DND-41 (cell line): ENCODE results near the gene AP5B1.

Experiments used
- ATAC-seq: fragments of 200-7000 bp; cut with Tn5 transposase; 3 replicates; pipeline ENCODE4 v1.9.1; 2021; ENCODE audit warnings: low read depth; ENCODE audit not compliant: insufficient read depth
- DNase-seq: peaks from one replicate; pipeline ENCODE4 v3.0.0-alpha.2; 2020
- H2AFZ ChIP-seq: 2 replicates; pipeline ENCODE4 v1.6.0; 2012; ENCODE audit warnings: low read depth, low read length
- H3K27ac ChIP-seq: 2 replicates; pipeline ENCODE4 v1.5.1; 2012; ENCODE audit warnings: low read length, inconsistent platforms
- H3K27me3 ChIP-seq: fragments of 200-600 bp; sonication (generic); 2 replicates; pipeline ENCODE4 v1.6.0; 2012; ENCODE audit warnings: low read length, mild to moderate bottlenecking, inconsistent platforms; ENCODE audit not compliant: insufficient read depth, poor library complexity
- H3K36me3 ChIP-seq: 2 replicates; pipeline ENCODE4 v1.5.1; 2012; ENCODE audit warnings: low read length, inconsistent platforms; ENCODE audit not compliant: insufficient read depth
- H3K4me1 ChIP-seq: 2 replicates; pipeline ENCODE4 v1.5.1; 2012; ENCODE audit warnings: mild to moderate bottlenecking, low read length; ENCODE audit not compliant: insufficient read depth
- H3K4me2 ChIP-seq: 2 replicates; pipeline ENCODE4 v1.6.0; 2012; ENCODE audit warnings: mild to moderate bottlenecking, moderate library complexity, low read length, inconsistent platforms; ENCODE audit not compliant: insufficient read depth
- H3K4me3 ChIP-seq, 2 experiments: fragments of 200-600 bp in 1 of 2; shearing (Covaris generic) in 1 of 2; 2 replicates each; pipeline ENCODE4 v1.5.1; 2012 to 2016; ENCODE audit warnings: inconsistent platforms in 2 of 2, low read length in 2 of 2, mild to moderate bottlenecking in 2 of 2, low read depth in 1 of 2, moderate library complexity in 1 of 2
- H3K79me2 ChIP-seq: 2 replicates; pipeline ENCODE4 v1.6.0; 2012; ENCODE audit warnings: low read length, inconsistent platforms; ENCODE audit not compliant: insufficient read depth
- H3K9ac ChIP-seq: 2 replicates; pipeline ENCODE4 v1.6.0; 2012; ENCODE audit warnings: low read depth, mild to moderate bottlenecking, inconsistent platforms, low read length, moderate library complexity
- H3K9me3 ChIP-seq: 2 replicates; pipeline ENCODE4 v1.5.1; 2012; ENCODE audit warnings: low read length, moderate library complexity, mild to moderate bottlenecking, inconsistent platforms; ENCODE audit not compliant: insufficient read depth, severe bottlenecking
- H4K20me1 ChIP-seq: 2 replicates; pipeline ENCODE4 v1.6.0; 2012; ENCODE audit warnings: low read length; ENCODE audit not compliant: insufficient read depth
- EZH2 ChIP-seq: IDR thresholded peaks from 3 replicates; pipeline ENCODE4 v1.6.1; 2012; ENCODE audit warnings: borderline replicate concordance, low read depth, mild to moderate bottlenecking, moderate library complexity, low read length, inconsistent platforms; ENCODE audit not compliant: severe bottlenecking
- TF ChIP-seq, protein P1 (sequence below): IDR thresholded peaks from 2 replicates; pipeline ENCODE4 v1.5.1; 2012; ENCODE audit warnings: borderline replicate concordance, low read length, moderate library complexity, mild to moderate bottlenecking; ENCODE audit not compliant: poor library complexity, severe bottlenecking; ENCODE audit errors: extremely low read depth

The AP5B1 gene

DNA sequence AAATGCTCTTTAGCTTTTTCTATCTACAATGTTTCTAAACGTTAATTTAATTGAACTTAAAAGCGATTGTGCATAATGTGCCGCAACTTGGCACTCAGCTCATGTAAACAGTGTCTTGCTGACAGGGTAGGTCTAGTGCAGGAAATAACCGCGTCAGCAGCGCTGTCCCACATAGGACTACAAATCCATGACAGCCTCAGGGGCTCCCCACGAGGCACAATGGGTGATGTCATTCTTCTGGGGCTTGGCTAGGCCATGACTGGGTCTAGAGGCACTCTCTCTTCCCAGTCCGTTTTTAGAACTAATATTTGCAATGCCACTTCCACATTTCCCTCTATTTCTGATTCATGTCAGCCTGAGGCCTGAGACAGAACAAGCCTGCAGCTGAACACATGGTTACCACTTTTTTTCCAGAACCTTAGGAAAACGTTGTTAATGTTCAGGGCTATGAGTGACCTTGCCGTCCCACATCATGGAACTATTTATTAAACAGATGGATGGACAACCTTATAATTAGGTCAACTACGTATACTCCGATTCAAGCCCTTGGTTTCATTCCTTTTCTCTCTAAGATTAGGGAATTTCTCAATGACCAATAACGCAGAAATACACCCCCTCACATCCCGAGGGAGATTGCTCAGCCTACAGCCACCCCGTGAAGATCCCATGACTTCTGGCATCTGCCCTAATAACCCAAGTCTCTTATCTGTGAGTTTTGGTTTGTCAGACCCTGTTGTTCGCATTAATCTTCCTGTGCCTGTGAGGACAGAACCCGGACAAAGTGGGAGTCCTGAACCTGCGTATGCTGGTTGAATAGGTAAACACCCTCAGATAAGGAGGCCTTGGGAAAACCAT is 33.6 kb upstream of the AP5B1 start:
- DNase-seq (no peak), ATAC-seq (no peak)
- no peak overlapping the region for H3K27ac ChIP-seq
- no peak overlapping the region for H3K4me2 ChIP-seq
- peaks cover 10% of the 10 kb centered on the region; the same call in 1 of the 2 replicates for H3K79me2 ChIP-seq
- TF ChIP-seq, protein P1, sequence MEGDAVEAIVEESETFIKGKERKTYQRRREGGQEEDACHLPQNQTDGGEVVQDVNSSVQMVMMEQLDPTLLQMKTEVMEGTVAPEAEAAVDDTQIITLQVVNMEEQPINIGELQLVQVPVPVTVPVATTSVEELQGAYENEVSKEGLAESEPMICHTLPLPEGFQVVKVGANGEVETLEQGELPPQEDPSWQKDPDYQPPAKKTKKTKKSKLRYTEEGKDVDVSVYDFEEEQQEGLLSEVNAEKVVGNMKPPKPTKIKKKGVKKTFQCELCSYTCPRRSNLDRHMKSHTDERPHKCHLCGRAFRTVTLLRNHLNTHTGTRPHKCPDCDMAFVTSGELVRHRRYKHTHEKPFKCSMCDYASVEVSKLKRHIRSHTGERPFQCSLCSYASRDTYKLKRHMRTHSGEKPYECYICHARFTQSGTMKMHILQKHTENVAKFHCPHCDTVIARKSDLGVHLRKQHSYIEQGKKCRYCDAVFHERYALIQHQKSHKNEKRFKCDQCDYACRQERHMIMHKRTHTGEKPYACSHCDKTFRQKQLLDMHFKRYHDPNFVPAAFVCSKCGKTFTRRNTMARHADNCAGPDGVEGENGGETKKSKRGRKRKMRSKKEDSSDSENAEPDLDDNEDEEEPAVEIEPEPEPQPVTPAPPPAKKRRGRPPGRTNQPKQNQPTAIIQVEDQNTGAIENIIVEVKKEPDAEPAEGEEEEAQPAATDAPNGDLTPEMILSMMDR = no peak
- TF ChIP-seq EZH2 = no peak
- peaks cover 19% of the 10 kb centered on the region for H3K4me1 ChIP-seq
- no peak overlapping the region for H3K9ac ChIP-seq
- H3K36me3 ChIP-seq = no peaks in the 10 kb centered on the region
- H2AFZ ChIP-seq = no peak overlapping the region
- H3K4me3 ChIP-seq = no peak overlapping the region
- no peaks in the 10 kb centered on the region for H3K27me3 ChIP-seq
- H4K20me1 ChIP-seq = 0 out of 2 replicates have a peak, but pooled peaks cover 3% of the 10 kb centered on the region
- no peaks in the 10 kb centered on the region for H3K9me3 ChIP-seq

DNA sequence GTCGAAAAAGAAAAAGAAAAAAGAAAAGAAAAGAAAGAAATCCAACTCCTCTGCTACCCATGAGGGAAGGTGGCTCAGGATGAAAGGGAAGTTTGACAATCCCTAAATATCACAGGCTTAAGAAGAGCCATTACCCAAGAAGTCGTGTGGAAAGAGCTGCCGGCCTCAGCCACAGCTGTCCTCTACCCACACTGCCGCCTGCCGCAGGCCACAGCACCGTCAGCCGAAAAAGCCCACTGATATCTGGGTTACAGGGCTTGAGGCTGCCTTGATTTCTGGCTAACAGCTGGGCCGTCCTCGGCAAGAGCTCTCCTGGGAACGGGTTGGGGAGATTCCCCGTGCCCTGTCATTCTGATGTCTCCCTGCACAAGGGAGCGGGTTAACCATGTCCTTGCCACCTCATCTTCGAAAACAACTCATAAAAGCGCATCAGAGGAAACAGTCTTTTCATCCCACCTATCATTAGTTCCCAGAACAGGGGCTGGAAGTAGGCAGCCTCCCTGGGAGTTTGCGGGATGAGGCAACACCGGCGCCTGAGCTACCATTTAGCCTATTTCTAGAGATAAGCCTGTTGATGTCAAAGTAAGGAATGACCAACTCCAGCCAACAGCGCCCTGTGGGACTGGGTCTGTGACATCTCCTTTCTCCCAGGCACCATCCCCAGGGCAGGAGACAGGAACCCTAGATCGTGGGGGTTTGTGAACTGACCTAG is 31.1 kb upstream of the AP5B1 start:
- H3K4me2 ChIP-seq = no peak overlapping the region
- no peak overlapping the region for H3K27ac ChIP-seq
- no peaks in the 10 kb centered on the region for H3K36me3 ChIP-seq
- DNase-seq (no peak), ATAC-seq (no peak)
- H3K79me2 ChIP-seq = 0 out of 2 replicates have a peak, but pooled peaks cover 2% of the 10 kb centered on the region
- H3K9ac ChIP-seq = no peak overlapping the region
- no peak for TF ChIP-seq EZH2
- TF ChIP-seq, protein P1 = no peak
- H4K20me1 ChIP-seq = 0 out of 2 replicates have a peak, but pooled peaks cover 3% of the 10 kb centered on the region
- no peaks in the 10 kb centered on the region for H3K9me3 ChIP-seq
- no peaks in the 10 kb centered on the region for H3K27me3 ChIP-seq
- no peak overlapping the region for H3K4me3 ChIP-seq
- H2AFZ ChIP-seq = no peak overlapping the region
- peaks cover 7% of the 10 kb centered on the region for H3K4me1 ChIP-seq

DNA sequence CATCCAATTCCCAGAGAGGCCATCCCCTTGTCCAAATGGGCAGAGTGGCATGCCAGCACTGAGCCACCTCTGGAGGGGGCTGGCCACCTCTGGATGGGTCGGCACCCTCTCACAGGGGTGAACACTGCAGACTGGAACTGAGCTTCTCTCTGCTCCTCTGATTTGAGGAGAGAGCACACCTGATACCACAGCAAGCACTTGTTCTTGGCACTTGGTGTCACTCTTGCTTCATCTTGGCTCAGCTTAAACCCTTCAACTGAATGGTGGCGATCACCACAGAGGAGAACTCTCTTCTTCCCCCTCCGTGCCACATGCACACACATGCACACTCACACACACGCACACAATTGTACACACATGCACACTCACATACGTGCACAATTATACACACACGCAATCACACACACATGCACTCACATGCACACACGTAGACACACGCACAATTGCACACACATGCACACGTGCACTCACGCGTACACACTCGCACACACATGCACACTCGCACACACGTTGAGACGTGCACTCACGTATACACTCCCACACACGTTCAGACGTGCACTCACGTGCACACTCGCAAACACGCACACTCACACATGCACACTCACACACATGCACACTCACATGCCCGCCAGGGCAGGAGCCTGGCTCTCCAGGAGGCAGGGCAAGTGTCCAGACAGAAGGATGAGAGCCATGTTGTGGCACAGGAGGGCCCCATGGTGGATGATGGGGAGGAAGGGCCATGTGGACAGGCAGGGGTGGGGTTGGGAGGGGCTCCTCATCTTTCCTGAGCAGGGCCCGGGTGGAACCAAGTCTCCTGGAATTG is 29.5 kb upstream of the AP5B1 start:
- no peaks in the 10 kb centered on the region for H3K79me2 ChIP-seq
- no peak overlapping the region for H3K4me2 ChIP-seq
- DNase-seq (no peak), ATAC-seq (0 out of 3 replicates have a peak, but pooled peaks have one; percentile 42)
- no peak overlapping the region for H3K9ac ChIP-seq
- no peaks in the 10 kb centered on the region for H3K36me3 ChIP-seq
- no peaks in the 10 kb centered on the region for H3K27me3 ChIP-seq
- H4K20me1 ChIP-seq = 0 out of 2 replicates have a peak, but pooled peaks cover 3% of the 10 kb centered on the region
- no peaks in the 10 kb centered on the region for H3K4me1 ChIP-seq
- no peaks in the 10 kb centered on the region for H3K9me3 ChIP-seq
- no peak overlapping the region for H2AFZ ChIP-seq
- H3K27ac ChIP-seq = no peak overlapping the region
- no peak for TF ChIP-seq EZH2
- TF ChIP-seq, protein P1 = peak; percentile 47
- H3K4me3 ChIP-seq = no peak overlapping the region
